Left renal pelvis (tissue), 4 donors: ENCODE measurements around the gene ADO. TPM values are rescaled to one million over a fixed set of nuclear protein-coding genes. Genes with fewer than 3 reads are reported as not detected.

Source experiments
- DNase-seq, 4 donors: peaks; one replicate each; pipeline ENCODE4 v3.0.0-alpha.2; 2013; ENCODE audit warnings: low read depth in 4 of 4, low spot score in 3 of 4
- polyA plus RNA-seq, 4 donors: library from polyadenylated mRNA; unstranded; fragments of 120-200 nt; gene quantifications; one replicate each; pipeline ENCODE4 v1.2.1, GENCODE V29; 2013; ENCODE audit not compliant: insufficient read length in 4 of 4

The ADO gene
- polyA plus RNA-seq, 4 donors: 24.8 to 46.0 (median 34.5) TPM

DNA sequence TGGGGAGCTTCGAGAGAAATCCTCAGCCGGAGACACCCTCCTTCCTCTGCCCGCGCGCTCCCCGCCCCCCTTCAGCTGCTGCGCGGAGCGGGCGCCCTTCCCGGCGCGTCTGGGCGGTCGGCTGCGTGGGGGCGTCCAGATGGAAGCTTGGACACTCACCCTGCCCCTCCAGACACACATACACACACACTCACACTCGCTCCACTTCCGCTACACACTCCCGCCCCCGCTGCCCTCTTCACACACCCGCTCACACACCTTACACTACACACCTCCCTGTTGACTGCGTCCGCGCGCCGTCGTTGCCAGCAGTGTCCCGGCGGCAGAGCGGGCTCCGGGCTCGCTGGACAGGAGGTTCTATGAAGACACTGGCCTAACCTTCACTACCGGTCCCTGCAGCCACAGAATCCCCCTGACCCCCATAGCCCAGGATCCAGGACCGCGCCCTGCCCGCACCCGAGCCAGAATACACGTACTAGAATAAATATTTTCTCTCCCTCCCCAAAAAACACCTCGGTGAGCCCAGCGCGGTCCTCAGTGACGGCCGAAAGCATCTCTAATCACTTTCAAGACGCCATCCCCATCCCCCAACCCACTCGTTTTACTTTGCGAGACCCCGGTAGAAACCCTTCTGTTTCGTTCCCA, 12.7 kb downstream of the ADO start:
- DNase-seq: no peak

DNA sequence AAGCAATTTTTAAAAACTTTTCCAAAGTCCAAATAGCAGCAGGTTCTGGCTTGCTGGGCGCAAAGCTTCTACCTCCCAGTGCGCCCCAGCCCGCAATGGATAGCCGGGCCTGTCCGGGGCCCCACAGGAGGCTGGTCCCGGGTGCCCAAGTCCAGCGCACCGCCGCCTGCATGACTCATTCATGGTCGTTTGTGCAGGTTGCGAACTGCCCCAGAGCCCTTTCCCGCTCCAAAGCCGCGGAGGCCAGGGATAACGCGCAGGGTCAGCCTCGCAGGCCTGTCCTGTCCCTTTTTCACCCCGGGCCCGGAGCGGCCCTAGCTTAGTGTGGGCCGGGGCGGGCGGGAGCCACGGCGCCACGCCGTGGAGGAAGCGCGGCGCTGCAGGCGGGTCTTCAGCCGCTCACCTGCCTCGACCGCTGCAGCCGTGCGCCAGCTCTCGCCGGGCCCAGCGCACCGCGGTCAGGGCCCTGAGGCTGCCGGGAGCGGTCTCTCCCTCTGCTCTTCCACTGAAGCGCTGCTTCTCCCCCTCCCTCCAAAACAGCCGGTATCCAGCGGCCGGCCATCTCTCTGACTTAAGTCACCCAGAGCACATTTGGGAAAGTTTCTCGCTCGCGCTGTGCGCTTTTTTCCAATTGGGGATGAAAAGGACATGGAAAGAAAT, 13.4 kb downstream of the ADO start:
- no peak for DNase-seq

DNA sequence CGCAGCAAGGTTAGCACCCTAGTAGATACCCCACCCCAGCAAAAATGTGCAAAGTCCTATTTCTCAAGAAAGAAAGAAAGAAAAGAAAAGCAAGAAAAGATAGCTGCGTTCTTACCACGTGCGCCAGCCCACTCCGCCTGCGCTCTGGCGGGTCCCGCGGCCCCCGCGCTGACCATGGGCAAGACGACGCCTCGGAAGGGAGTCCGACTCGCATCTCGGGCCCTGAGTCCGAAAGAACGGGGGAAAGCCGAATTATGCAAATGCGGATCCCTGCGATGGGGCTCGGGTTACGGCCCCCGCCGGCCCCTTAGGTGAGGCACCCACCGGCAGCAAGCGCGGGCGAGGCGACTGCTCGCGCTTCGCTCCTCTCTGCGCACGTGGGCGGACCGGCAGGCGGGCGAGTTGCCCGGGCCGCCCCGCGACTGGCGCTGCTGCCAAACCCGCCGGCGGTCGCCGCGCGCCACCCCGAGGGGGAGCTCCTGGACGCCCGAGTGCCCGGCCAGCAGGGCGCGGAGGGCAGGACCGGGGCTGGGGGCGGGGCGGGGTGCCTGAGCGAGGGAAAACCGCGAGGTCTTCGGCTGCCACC, 14.0 kb downstream of the ADO start:
- no peak for DNase-seq

DNA sequence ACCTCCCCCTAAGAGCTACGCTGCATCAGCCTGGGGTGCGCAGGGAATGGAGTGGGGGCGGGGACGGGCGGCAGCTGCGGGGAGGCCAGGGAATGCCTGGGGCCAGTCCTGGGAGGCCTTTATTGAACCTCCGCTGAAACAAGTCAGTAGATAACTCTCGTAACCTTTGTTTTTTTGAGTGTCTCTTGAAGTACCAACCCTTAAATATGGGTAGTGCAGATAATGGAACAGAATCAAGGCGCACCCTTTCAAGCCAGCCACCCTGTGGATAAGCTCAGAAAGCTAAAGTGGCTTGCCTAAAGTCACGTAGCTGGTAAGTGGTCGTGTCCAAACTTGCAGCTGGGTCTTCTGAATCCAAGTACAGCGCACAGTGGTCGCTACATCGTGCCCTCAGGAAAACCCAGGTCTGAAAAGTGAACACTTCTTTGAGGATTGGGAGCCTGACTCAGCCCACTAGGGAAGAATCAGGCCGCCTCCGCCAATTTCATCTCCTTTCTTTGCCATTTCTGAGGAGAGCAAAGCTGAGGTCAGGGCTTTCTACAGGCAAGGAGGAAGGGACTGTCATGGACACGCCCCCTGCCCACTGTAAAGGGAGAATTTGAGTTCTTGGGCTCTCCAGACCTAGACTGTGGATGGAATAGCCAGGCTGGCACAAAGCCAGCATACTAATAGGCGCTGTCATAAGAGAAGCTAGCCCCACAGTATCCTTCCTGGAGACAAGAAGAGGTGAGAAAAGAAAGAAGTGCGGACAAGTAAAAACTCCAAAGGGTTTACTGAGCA, 14.8 kb downstream of the ADO start:
- DNase-seq: no peak

DNA sequence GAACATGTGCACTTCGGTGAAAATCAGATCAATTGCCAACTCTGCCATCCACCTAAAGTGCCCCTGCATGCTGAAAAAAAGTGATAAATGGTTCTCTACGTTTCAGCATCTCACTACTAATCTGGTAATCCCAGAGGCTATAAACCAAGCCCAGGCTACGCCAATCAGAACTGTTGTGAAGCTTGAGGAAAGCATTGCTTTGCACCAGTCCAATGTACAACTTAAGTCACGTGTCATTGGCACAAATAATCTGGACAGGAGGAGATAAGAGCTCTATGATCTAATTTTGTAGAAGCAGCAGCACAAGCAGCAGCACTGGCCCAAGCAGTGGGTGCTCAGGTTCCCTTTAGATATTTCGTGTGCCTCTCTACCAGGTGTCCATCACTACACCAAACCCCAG, 16.1 kb downstream of the ADO start:
- DNase-seq: no peak

DNA sequence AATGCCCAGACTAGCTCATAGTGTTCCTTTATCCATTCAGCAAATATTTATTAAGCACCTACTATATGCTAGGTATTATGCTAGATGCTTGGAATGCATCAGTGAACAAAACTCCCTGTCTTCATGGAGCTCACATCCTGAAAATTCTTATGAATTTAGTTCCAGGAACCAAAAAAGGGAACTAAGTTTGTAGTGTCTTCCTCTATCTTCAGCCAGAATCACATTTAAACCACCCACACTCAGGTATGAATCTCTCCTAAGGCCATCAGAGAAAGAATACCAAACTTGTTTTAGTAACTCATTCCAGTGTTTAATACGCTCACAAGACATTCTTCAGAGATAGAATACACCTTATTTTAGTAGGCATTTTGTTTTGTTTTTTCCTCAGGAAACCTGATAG, 21.8 kb downstream of the ADO start:
- DNase-seq: no peak

DNA sequence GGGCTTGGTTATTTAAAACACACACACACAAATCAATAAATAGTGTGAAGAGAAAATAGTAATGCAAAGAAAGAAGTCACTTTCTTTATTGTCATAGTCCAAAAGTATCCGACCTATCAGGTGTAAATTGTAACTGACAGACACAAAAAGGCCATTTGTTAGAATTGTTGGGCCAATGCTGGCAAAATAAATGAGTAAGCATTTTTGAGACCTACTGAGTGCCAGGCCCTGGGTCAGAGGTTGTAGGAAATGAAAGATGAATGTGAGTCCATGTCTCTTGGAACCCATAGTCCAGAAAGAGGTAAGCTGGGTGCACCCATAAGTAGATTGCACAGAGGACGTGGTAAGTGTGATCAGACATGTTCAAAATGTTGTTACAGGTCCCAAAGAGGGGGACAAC, 25.1 kb downstream of the ADO start:
- no peak for DNase-seq

DNA sequence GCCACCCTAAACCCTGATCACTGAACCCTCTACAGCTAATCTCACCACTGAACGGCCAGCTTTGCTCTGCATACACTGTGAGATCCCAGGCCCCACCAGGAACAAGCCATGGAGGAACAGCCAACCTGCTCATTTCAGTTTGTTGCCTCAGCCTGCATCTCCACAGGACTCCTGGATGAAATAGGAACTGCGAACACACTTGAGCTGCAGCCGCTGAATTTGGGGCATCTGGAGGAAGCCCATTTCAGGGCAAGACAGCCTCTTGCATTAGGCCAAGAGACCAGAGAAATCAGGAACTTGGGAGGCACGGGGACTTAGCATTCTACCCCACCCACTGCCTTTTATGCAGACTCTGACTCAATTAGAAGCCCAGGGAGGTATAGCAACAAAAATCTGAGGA, 26.2 kb downstream of the ADO start:
- no peak for DNase-seq

DNA sequence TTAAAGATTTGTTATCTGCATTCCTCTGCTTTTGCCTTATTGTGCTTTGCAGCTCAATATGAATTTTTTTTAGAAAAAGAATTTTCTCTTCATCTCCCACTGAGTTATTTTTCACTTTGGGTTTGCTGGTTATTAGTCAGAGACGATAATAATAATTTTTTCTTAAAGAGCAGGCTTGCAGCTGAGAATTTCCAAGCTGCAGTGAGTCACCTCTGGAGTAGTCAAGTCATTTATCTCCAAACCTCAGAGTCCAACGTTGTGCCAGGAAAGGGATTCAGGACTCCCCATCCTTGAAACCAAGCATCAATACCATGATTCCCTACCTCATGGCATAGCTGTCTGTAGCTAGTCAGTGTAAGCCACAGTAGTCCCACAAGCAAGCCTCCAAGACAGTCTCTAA, 26.8 kb downstream of the ADO start:
- no peak for DNase-seq

DNA sequence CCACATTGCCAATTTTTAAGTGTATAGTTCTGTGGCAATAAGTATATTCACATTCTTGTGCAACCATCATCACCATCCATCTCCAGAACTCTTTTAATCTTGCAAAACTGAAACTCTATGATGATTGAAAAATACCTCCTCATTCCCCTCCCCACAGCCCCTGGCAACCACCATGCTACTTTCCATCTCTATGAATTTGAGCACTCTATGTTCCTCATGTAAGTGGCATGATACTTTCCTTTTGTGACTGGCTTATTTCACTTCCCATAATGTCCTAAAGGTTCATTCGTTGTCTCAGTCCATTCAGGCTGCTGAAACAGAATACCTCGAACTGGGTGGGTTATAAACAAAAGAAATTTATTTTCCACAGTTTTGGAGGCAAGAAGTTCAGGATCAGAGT, 35.1 kb downstream of the ADO start:
- no peak for DNase-seq

DNA sequence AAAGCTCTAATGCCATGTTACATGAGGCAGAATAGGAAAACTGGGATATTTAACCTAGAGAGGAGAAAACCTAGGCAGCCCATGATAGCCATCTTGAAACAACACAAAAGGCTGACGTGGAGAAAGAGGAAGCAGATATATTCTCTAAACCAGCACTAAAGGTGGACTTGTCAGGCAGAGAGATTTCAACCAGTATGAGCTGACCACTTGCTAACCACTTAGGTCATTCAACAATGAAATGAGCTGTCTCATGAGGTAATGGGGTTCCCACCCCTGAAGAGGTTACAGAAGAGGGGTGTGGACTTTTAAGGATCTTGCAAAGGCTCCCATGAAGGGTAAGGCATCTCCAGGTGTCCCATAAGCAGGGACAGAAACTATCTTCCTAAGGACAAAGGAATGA, 38.5 kb downstream of the ADO start:
- DNase-seq: no peak

DNA sequence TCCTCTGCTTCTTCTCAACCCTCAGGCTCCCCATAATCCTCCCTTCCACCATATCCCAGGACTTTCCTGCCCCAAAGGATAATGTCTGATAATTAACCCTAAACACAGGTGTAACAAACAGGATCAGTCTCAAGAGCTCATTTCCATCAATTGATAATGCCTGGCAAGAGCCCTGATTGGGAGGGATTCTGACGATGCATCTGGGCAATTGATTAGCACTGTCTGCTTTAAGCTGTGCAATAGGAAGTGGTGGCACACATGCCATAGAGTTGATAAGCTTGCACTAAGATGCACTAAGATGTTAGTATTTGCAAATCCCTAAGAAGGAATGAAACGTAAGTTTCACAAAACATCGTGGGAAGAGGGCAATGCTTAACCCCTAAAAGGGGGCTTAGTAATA, 39.1 kb downstream of the ADO start:
- no peak for DNase-seq

DNA sequence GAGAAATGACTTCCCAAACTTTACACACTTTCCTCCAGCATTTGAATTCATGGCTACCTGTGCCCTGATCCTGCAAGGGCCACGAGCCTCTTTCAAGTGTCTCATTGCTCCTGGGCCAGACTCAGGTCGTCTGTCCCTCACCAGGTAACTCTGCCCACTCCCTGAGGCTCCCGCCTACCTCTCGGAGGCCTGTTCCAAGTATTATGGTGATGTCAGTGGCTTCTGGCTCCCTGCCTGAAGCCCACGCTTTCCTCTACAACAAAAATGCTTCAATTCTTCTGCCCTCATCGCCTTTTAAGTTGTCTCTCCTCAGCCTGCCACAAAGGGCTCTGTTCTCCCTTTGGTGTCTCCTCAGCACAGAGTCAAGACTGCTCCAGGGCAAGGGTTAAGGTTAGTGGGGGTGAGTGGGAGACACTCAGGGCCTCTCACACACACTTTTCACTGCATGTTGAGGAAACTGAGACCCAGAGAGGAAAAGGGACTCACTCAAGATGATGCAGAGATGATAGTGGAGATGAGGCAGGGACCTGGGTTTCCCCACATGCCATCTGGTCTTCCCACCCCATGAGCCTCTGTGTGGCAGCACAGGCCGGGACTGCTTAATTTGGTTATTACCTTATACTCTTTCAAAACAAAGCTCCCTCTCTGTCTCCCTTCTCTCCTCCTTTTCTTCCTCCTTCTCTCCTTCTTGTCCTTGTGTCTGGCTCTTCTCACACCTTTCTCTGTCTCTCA, 39.9 kb downstream of the ADO start:
- no peak for DNase-seq

DNA sequence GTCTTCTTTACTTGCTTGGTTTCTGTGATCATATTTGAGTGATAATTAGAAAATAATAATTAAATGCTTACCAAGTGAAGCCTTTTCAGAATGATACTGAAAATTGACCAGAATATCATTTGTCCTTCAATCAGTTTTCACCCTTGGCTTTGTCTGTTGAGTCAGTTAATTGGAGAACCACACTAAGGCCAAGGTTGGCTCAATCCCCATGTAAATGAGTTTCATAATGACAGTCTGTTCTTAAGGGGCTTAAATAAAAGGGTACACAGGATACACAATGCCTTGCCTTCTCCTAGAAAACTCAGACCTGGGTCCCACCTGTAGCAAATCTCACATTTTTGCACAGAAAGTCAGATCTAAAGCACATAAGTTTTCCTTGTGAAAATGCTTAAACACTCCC, 42.9 kb downstream of the ADO start:
- DNase-seq: no peak

DNA sequence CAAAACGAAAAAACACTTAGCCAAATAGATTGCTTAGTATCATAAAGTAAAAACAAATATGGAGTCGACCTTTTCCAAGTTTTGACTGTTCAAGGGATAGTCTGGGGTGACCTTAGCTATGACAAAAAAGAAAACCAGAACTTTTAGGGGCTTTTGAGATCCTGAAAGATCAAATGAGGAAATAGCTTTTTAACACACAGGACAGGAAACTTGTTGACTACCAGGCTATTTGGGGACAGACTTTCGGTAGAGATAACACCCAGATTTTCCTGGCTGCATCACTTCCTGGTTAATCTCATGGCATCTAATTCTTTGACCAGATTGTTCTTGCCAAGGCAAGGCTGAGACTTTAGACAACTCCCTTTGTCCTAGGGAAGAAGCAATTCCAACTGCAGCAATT, 46.1 kb downstream of the ADO start:
- no peak for DNase-seq

DNA sequence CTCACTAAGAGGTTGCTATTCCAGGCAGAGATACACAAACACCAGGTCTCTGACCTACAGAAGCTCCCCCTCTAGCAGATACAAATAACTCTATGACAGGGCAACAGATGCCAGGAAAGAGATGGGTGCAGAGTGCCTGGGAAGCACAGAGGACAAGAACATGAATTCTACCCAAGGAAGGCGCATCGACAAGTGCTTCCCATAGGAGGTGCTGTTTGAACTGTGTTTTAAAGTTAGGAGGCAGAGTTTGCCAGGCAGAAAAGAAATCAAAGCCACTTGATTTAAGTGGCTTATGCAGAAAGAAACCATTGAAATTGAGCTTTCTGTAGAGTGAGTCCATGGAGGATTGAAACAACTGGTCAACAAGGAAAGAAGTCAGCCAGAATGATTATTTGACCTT, 46.9 kb downstream of the ADO start:
- no peak for DNase-seq

DNA sequence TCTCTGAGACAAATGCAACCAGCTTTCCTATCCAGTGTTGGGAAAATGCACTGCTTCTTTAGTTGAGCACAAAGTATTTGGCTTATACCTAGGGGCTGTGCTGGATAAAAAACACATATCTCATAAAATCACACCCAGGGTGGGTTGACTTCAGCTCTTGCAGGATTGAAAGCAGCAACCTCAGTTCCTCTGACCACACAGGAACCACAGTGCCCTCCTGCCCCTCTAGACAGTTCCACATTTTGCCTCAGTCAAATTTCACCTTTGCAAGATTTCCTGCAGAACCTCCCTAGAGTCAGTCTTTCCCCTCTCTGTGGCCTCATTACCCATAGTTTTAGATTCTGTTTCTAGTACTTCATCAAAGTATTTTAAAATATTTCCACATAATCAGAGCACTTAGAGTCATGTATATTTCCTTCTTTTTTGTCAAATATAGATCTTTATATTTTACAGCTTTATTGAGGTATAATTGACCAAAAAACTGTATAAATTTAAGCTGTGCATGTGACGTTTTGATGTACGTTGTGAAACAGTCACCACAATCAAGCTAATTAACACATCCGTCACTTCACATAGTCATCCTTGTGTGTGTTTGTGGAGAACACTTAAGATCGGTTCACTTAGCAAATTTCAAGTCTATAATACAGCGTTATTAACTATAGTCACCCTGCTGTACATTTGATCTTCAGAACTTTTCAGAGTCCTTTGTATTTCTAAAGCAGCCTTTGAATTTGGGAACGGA, 48.6 kb downstream of the ADO start:
- DNase-seq: no peak

DNA sequence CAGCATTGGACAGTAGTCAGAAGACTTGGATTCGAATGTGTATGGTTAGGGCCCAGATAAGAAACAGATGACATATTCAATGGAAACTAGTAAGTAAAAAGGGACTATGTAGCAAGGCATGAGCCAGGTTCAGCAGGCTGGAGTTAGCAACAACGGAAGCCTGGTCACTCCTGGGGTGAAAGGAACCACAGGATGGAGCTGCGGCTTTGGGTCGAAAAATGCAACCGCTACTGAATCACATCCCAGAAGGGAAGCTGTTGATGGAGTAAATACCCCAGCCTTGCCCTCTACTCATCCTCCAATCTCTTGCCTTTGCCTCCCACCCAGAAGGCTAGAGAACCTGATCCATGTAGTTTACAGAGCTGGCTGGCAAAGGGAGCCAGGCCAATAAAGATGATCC, 49.2 kb downstream of the ADO start:
- DNase-seq: no peak

DNA sequence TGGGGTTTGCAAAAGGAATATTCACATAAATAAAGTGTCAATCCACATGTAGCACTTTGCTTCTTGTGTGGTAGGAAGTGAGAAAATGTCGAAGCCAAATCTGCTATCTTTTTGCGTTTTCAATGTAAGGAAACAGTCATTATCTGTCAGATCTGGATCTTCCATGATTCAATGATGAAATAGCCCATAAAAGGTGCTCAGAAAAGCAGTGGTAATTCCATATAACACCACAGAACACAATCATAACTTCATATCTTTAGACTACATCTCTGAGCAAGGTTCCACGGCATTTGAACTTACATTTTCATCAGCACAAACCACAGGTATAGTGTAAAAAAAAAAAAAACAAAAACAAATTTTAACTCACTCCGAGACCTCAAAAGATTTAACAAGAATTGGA, 51.5 kb downstream of the ADO start:
- no peak for DNase-seq
